Breast epithelium (tissue), 3 donors: ENCODE measurements around the gene AGBL3.

Source experiments
- POLR2A ChIP-seq: fragments of 450-650 bp; IDR thresholded peaks from one replicate; pipeline ENCODE4 v1.6.1; 2016; ENCODE audit warnings: antibody characterized with exemption, mild to moderate bottlenecking, moderate library complexity
- POLR2AphosphoS5 ChIP-seq, 3 donors: sonication (generic); formaldehyde crosslinking; IDR thresholded peaks; one replicate each; pipeline ENCODE4 v1.6.1; 2017; ENCODE audit warnings: antibody characterized with exemption in 3 of 3
- TF ChIP-seq, protein P1 (sequence below), 3 donors: fragments of 450-650 bp; IDR thresholded peaks; one replicate each; pipeline ENCODE4 v1.5.1; 2016 to 2017; ENCODE audit warnings: antibody characterized with exemption in 3 of 3, mild to moderate bottlenecking in 3 of 3, moderate library complexity in 3 of 3

DNA sequence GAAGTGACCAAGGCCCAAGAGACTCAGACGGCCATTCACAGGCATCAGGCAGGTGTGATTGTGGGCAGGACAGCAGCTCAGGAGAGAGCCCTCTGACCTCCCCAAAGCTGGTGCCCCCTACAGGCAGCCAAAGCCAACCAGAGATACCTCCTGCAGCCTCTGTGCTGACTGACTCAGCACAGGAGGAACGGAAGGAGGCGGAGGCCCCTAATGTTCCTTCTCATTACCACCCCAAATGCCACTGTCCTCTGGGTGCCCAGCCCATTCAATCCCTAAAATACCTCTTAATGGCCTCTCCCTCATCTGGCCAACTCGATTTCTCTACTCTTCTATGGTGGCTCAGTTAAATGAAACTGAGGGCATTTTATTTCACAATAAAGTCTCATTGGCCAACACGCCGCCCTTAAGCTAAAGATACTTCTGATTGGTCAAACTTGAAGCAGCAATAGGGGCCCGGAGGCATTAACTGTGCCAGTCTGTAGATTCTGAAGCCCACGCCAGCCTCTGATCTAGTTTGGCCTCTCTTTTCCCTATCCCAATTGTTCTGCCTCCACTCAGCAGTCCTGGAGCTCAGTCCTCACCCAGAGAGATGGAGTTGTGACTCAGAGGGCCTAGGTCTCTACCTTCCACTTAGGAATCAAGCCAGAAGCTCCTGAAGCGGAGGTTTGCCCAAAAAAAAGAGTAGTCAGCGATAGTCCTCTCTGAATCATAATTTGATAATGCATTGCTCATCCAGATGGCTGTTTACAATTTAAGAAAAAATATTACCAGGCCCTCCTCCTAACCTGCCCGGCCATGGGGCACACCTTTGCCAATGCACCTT lies 183.0 kb downstream of the AGBL3 start:
- no peak for TF ChIP-seq POLR2AphosphoS5 (IDR thresholded peaks at IDR 0.05)
- TF ChIP-seq, protein P1, sequence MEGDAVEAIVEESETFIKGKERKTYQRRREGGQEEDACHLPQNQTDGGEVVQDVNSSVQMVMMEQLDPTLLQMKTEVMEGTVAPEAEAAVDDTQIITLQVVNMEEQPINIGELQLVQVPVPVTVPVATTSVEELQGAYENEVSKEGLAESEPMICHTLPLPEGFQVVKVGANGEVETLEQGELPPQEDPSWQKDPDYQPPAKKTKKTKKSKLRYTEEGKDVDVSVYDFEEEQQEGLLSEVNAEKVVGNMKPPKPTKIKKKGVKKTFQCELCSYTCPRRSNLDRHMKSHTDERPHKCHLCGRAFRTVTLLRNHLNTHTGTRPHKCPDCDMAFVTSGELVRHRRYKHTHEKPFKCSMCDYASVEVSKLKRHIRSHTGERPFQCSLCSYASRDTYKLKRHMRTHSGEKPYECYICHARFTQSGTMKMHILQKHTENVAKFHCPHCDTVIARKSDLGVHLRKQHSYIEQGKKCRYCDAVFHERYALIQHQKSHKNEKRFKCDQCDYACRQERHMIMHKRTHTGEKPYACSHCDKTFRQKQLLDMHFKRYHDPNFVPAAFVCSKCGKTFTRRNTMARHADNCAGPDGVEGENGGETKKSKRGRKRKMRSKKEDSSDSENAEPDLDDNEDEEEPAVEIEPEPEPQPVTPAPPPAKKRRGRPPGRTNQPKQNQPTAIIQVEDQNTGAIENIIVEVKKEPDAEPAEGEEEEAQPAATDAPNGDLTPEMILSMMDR (IDR thresholded peaks at IDR 0.05) = no peak
- TF ChIP-seq POLR2A = no peak
